ENCODE measurements around the gene PTPRM. TPM values are rescaled to one million over a fixed set of nuclear protein-coding genes. Genes with fewer than 3 reads are reported as not detected.

The PTPRM gene
- total RNA-seq, 1 experiment from 2014 or later, result 37.3 TPM

GRCh38 chr18:8279781-8280330 lies 712.7 kb downstream of the PTPRM start:
- DNase-seq (ENCODE audit: low spot score), result no peak

GRCh38 chr18:8283891-8284585 lies 716.9 kb downstream of the PTPRM start:
- no peak for DNase-seq (ENCODE audit: low spot score)

GRCh38 chr18:8286303-8286702 lies 719.2 kb downstream of the PTPRM start:
- no peak for DNase-seq (ENCODE audit: low spot score)

GRCh38 chr18:8287196-8287885 lies 720.2 kb downstream of the PTPRM start:
- no peak for DNase-seq (ENCODE audit: low spot score)

- no peak for DNase-seq (ENCODE audit: low spot score)
Observed at GRCh38 chr18:8288472-8289195, 721.5 kb downstream of the PTPRM start.

GRCh38 chr18:8290435-8290834 lies 723.3 kb downstream of the PTPRM start:
- no peak for DNase-seq (ENCODE audit: low spot score)

- DNase-seq (ENCODE audit: low spot score), result no peak
Observed at GRCh38 chr18:8290913-8291312, 723.8 kb downstream of the PTPRM start.

GRCh38 chr18:8293184-8293583 lies 726.1 kb downstream of the PTPRM start:
- DNase-seq (ENCODE audit: low spot score), result no peak

GRCh38 chr18:8296886-8297616 lies 729.9 kb downstream of the PTPRM start:
- DNase-seq (ENCODE audit: low spot score), result no peak

GRCh38 chr18:8298186-8298585 lies 731.1 kb downstream of the PTPRM start:
- no peak for DNase-seq (ENCODE audit: low spot score)

GRCh38 chr18:8299054-8299980 lies 732.2 kb downstream of the PTPRM start:
- no peak for DNase-seq (ENCODE audit: low spot score)

GRCh38 chr18:8300751-8301410 lies 733.8 kb downstream of the PTPRM start:
- DNase-seq (ENCODE audit: low spot score), result no peak

- DNase-seq (ENCODE audit: low spot score), result no peak
Observed at GRCh38 chr18:8301427-8302172, 734.5 kb downstream of the PTPRM start.

- DNase-seq (ENCODE audit: low spot score), result no peak
Observed at GRCh38 chr18:8303151-8303755, 736.1 kb downstream of the PTPRM start.

- no peak for DNase-seq (ENCODE audit: low spot score)
Observed at GRCh38 chr18:8307960-8308359, 740.8 kb downstream of the PTPRM start.

- no peak for DNase-seq (ENCODE audit: low spot score)
Observed at GRCh38 chr18:8313043-8313442, 745.9 kb downstream of the PTPRM start.

- no peak for DNase-seq (ENCODE audit: low spot score)
Observed at GRCh38 chr18:8314124-8314523, 747.0 kb downstream of the PTPRM start.

- DNase-seq (ENCODE audit: low spot score), result no peak
Observed at GRCh38 chr18:8319798-8320489, 752.8 kb downstream of the PTPRM start.

All from H4 (cell line).